Smooth muscle cell (in vitro differentiated cells): Measurements from ENCODE around the gene HBZ. TPM values are rescaled to one million over a fixed set of nuclear protein-coding genes. Genes with fewer than 3 reads are reported as not detected.

Experiments
- DNase-seq: peaks from one replicate; lab custom pipeline; 2025; ENCODE audit not compliant: unreplicated experiment; lab: John Stamatoyannopoulos, UW
- H2AFZ ChIP-seq: fragments of 200-600 bp; sonication (generic); 2 replicates; pipeline ENCODE4 v1.6.0; 2016; ENCODE audit warnings: antibody characterized with exemption, low read depth, mild to moderate bottlenecking
- H3F3A ChIP-seq: fragments of 200-600 bp; sonication (generic); 2 replicates; pipeline ENCODE4 v1.6.0; 2017; ENCODE audit warnings: antibody characterized with exemption, low read depth
- H3K27ac ChIP-seq: fragments of 200-600 bp; sonication (generic); 2 replicates; pipeline ENCODE4 v1.5.1; 2016; ENCODE audit warnings: low read depth, mild to moderate bottlenecking
- H3K27me3 ChIP-seq: fragments of 200-600 bp; sonication (generic); 2 replicates; pipeline ENCODE4 v1.6.1; 2016; ENCODE audit warnings: low read depth, mild to moderate bottlenecking
- H3K36me3 ChIP-seq: fragments of 200-600 bp; sonication (generic); 2 replicates; pipeline ENCODE4 v1.5.1; 2016; ENCODE audit warnings: low read depth
- H3K4me1 ChIP-seq: fragments of 200-600 bp; sonication (generic); 2 replicates; pipeline ENCODE4 v1.5.1; 2016; ENCODE audit warnings: low read depth
- H3K4me2 ChIP-seq: fragments of 200-600 bp; sonication (generic); 2 replicates; pipeline ENCODE4 v1.6.0; 2016; ENCODE audit warnings: mild to moderate bottlenecking
- H3K4me3 ChIP-seq: fragments of 200-600 bp; sonication (generic); 2 replicates; pipeline ENCODE4 v1.5.1; 2016; ENCODE audit warnings: mild to moderate bottlenecking
- H3K79me2 ChIP-seq: fragments of 200-600 bp; sonication (generic); 2 replicates; pipeline ENCODE4 v1.6.0; 2016; ENCODE audit warnings: low read depth, mild to moderate bottlenecking
- H3K9ac ChIP-seq: fragments of 200-600 bp; sonication (generic); 2 replicates; pipeline ENCODE4 v1.6.0; 2016; ENCODE audit warnings: low read depth
- H3K9me3 ChIP-seq: fragments of 200-600 bp; sonication (generic); replicated peaks from 2 replicates; pipeline ENCODE4 v1.5.1; 2016; ENCODE audit warnings: low read depth
- H4K20me1 ChIP-seq: fragments of 200-600 bp; sonication (generic); 2 replicates; pipeline ENCODE4 v1.6.0; 2016; ENCODE audit warnings: low read depth
- CTCF ChIP-seq: fragments of 200-600 bp; sonication (generic); IDR thresholded peaks from 2 replicates; pipeline ENCODE4 v1.5.1; 2017; ENCODE audit warnings: borderline replicate concordance, mild to moderate bottlenecking, antibody characterized with exemption; ENCODE audit not compliant: insufficient read depth, poor library complexity, severe bottlenecking
- WGBS: methylation state at CpG from one replicate; pipeline ENCODE4 v1.1.7; 2016; ENCODE audit warnings: low lambda C conversion rate; 5-methylcytosine and 5-hydroxymethylcytosine counted together
- polyA plus RNA-seq: library from polyadenylated mRNA; unstranded; fragments of >200 nt; fragmentation: Nextera tagmentation; extraction: Ambion mirVana; gene quantifications from 2 replicates; pipeline ENCODE4 v1.2.1, GENCODE V29; 2016
- total RNA-seq: library from RNA; depleted of rRNA; stranded (reverse); fragments of >200 nt; gene quantifications from 2 replicates; pipeline ENCODE4 v1.2.3, GENCODE V29; 2014

Gene HBZ
- total and polyA plus RNA-seq, 2 experiments from 2014 or later = not detected

- TF ChIP-seq CTCF = no peak
- no peak overlapping the region for H3K9ac ChIP-seq
- H3K79me2 ChIP-seq = no peaks in the 10 kb centered on the region
- no peak for DNase-seq
- no peak overlapping the region for H3K4me3 ChIP-seq
- H4K20me1 ChIP-seq = no peaks in the 10 kb centered on the region
- no peak overlapping the region for H2AFZ ChIP-seq
- no peaks in the 10 kb centered on the region for H3K9me3 ChIP-seq
- H3K27ac ChIP-seq = peak overlapping the region; percentile 19
- H3K27me3 ChIP-seq = no peaks in the 10 kb centered on the region
- no peak overlapping the region for H3K4me2 ChIP-seq
- H3F3A ChIP-seq = peaks cover 6% of the 10 kb centered on the region
- no peaks in the 10 kb centered on the region for H3K36me3 ChIP-seq
- 88% methylated on average over 6 of the region's 6 CpGs for WGBS
- no peaks in the 10 kb centered on the region for H3K4me1 ChIP-seq
Measured at GRCh38 chr16:143047-143446, 9.4 kb upstream of the HBZ start.

- H3F3A ChIP-seq = peaks cover 6% of the 10 kb centered on the region
- H4K20me1 ChIP-seq = no peaks in the 10 kb centered on the region
- no peak overlapping the region for H2AFZ ChIP-seq
- no peak overlapping the region for H3K9ac ChIP-seq
- H3K27me3 ChIP-seq = no peaks in the 10 kb centered on the region
- no peak overlapping the region for H3K4me3 ChIP-seq
- no peaks in the 10 kb centered on the region for H3K36me3 ChIP-seq
- no peak for TF ChIP-seq CTCF
- H3K79me2 ChIP-seq = no peaks in the 10 kb centered on the region
- no peak for DNase-seq
- peak overlapping the region; percentile 19 for H3K27ac ChIP-seq
- no peaks in the 10 kb centered on the region for H3K4me1 ChIP-seq
- 34% methylated on average over 6 of the region's 6 CpGs for WGBS
- H3K9me3 ChIP-seq = no peaks in the 10 kb centered on the region
- peak overlapping the region; percentile 48 for H3K4me2 ChIP-seq
Measured at GRCh38 chr16:143456-143855, 9.0 kb upstream of the HBZ start.

- TF ChIP-seq CTCF = no peak
- no peak for DNase-seq
- H4K20me1 ChIP-seq = no peaks in the 10 kb centered on the region
- no peak overlapping the region for H3K4me2 ChIP-seq
- H3K9me3 ChIP-seq = no peaks in the 10 kb centered on the region
- H3K9ac ChIP-seq = no peak overlapping the region
- no peak overlapping the region for H2AFZ ChIP-seq
- H3K27me3 ChIP-seq = no peaks in the 10 kb centered on the region
- no peaks in the 10 kb centered on the region for H3K4me1 ChIP-seq
- 64% methylated on average over 14 of the region's 14 CpGs for WGBS
- no peaks in the 10 kb centered on the region for H3K79me2 ChIP-seq
- H3K27ac ChIP-seq = no peak overlapping the region
- peaks cover 6% of the 10 kb centered on the region for H3F3A ChIP-seq
- H3K36me3 ChIP-seq = no peaks in the 10 kb centered on the region
- no peak overlapping the region for H3K4me3 ChIP-seq
Measured at GRCh38 chr16:144797-145252, 7.6 kb upstream of the HBZ start.

GRCh38 chr16:146646-147045 is 5.8 kb upstream of the HBZ start:
- Histone ChIP-seq H3K79me2 (no peaks in the 10 kb centered on the region), H3K27me3 (no peaks in the 10 kb centered on the region), H3K4me1 (no peaks in the 10 kb centered on the region), H3K9me3 (no peaks in the 10 kb centered on the region), H4K20me1 (no peaks in the 10 kb centered on the region), H3K4me2 (no peak overlapping the region), H3K9ac (no peak overlapping the region), H2AFZ (no peak overlapping the region), H3K27ac (no peak overlapping the region), H3K36me3 (no peaks in the 10 kb centered on the region), H3K4me3 (no peak overlapping the region), H3F3A (peaks cover 6% of the 10 kb centered on the region)
- DNase-seq = no peak
- 95% methylated on average over 2 of the region's 2 CpGs for WGBS
- no peak for TF ChIP-seq CTCF
